NCI-H460 (cell line): Measurements from ENCODE around the gene DYSF. TPM values are rescaled to one million over a fixed set of nuclear protein-coding genes. Genes with fewer than 3 reads are reported as not detected.

Experiments used
- DNase-seq: peaks from one replicate; pipeline ENCODE4 v3.0.0-alpha.2; 2016; ENCODE audit warnings: low read depth; ENCODE audit errors: extremely low read depth
- total RNA-seq: library from RNA; depleted of rRNA; stranded (reverse); fragments of >200 nt; shearing (Covaris generic); gene quantifications from 2 replicates; pipeline ENCODE4 v1.2.3, GENCODE V29; 2014

The DYSF gene
- total RNA-seq, 1 experiment from 2014 or later, result 3.4 TPM

DNA sequence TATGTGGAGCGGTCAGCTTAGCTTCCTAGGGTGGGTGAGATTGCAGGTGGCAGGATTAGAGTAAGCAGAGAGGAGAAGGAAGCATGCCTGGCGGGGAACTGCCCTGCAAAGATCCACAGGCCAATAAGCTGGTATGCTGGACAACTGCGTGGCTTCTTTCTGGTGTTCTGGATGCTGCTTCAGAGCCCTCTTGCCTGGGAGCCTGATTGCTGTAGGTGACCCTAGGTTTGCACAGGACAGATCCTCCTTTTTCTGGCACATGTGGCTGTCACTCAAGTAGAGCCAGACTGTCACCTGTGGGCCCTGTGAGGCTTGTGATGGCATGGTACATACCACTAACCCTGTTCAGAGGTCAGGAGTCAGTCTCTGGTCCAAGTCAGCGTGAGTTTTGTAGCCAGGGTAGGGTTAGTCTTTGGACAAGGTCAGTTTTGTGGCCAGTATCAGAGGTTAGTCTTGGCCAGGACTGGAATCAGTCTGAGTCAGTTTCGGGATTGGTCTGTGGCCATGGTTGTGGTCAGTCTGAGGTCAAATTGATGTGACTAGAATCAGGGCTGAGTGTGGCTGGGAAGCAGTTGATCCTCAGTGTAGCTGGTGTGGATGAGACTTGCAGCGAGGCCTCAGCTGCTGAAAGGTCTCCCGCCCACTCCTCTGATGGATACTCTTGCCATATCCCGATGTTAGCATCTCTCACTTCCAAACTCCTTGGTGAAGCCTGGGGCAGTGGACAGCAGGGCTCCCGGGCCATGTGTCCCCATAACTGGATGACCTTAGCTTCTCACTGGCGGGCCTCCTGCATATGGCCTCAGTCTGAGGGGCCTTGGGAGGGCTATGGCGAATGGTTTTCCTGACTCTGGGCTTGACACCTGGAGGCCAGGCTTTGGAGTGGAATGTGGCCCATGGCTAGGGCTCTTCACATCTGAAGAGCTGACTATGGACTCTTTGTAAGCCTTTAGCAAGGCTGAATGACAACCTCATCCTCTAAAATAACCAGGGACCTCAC, 260.5 kb downstream of the DYSF start:
- no peak for DNase-seq

DNA sequence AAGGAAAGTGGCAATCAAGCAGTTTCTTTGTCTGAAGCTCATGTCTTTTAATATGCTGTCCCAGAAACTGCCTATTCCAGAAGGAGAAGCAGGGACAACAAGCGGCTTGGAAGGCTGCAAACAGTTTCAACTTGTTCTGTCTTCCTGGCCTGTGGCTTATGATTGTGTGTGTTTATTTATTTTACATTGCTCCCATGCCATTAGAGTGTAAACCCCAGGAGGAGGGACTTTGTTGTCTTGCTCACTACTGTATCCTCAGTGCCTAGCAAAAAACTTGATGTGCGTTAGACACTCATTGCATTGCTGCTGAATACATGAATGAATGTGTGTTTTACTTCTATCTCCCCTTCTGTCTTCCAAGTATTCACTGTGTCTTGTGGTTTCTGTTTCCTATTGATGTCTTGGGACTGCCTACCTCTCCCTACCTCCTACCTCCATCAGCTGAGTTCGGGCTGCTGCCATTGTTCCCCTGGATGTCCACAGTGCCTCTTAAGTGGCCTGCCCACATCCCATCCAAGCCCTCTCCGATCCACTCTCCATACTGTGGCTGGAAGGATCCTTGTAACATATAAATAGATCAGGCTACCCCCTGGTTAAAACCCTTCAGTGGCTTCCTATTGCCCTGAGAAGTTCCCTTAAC, 261.4 kb downstream of the DYSF start:
- no peak for DNase-seq

DNA sequence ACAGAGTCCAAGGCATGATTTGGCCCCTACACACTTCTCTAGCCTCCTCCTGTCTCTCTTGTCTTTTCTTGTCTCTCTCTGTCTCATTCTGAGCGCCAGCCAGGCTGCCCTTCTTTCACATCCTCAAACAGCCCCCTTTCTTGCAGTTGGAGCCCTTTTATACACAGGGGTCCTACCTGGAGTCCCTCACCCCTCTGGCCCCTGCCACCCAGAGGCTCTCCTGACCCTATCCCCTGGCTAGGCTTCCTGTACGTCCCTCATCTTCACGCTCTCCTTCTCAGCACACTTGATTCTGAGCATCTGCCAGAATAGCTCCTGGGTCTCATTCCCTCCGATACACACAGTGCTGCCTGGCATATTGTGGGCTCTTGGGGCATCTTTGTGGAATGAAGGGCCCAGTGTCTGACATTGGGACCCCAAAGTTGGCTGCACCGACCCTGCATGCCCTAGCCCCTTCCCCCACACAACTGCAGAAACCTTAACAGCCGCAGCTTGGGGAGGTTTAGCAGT, 261.9 kb downstream of the DYSF start:
- no peak for DNase-seq

DNA sequence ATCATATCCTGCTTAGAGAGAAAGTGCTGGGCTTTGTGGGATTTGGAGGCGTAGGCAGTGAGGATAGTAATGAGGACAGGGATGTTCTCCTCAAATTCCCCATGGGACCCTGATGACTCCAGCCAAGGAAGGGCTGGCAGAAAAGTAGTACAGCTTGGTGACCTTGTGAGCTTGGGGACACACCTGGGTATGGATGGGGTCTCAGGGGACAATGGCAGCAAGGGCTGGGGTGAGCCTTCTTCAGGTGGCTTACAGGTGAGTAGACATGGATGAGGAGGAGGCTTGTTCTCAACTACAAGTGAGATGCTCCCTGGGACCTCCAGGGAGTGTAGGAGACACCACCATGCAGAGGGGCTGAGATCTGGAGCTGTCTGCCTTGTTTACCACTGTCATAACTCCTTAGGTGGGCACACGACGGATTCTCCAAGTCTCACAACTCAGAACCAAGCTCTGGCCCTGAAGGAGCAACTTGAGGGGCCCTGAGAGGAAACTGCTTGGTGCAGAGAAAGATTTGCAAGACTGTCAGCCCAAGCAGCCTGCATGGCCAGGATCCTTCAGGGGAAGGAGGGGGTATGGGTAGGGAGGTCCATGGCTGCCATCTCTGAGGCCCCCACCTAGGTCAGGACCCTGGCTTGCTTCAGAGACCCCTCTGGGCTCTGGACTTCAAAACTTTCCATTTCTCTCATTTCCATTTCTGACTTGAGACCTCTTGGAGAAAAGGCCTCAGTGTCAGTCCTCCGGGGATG, 262.8 kb downstream of the DYSF start:
- no peak for DNase-seq

DNA sequence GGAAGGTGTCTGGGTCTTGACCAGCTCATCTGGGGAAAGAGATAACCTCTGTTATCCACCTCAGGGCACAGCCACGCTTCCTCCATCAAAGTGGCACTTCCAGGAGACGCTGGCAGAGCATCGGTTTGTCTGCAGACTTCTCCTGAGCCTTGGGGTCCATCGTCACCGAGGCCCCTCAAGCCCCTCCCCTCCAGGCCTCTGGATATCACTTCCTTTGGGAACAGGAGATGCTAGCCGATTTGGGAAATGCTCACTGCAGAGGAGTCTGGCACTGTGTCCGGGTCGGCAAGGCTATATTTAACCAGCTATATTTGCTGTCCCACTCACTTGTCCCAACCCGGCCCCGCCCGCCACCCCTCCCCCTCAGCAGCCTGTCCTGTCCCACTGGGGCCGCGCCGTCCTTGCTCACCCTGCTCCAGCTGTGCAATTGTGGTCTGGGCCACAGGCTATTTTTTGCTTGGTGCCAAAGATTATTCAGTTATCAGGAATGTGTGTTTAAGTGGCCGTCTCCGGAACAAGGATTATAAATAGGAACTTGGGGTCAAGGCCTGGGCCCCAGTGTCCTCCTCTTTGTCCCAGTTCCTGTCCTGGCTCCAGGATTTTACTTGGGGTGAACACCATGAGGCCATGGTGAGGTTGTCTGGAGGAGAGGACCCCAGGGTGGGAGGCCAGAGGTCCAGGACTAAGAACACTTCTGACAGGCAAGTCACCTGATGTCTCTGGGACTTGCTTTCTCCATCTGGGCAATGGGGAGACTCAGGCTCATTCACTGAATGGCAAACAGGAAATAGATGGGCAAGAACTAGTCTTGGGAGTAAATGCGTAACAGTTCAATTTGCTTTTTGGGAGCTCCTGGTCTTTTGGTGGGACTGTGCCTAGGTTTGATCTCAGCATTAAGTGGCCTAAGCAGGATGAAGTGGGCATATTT, 263.6 kb downstream of the DYSF start:
- no peak for DNase-seq

DNA sequence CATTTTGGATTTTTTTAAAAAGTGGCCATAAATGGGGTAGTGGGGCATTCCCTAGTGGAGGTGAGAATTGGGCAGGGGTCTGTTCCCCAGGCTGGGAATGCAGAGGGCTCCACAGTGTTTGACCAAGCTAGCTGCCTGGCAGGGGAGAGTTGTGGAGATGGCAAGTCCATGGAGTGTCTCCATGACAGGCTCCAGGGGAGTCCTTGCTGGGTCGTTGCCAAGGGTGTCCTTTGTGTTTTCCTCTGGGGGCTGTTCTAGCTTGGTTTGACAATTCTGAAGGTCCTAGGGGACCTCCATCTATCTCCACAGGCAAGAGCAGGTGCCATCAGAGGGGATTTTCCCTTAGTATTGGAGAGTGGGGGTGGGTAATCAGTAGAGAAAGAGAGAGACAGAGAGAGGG, 265.3 kb downstream of the DYSF start:
- no peak for DNase-seq

DNA sequence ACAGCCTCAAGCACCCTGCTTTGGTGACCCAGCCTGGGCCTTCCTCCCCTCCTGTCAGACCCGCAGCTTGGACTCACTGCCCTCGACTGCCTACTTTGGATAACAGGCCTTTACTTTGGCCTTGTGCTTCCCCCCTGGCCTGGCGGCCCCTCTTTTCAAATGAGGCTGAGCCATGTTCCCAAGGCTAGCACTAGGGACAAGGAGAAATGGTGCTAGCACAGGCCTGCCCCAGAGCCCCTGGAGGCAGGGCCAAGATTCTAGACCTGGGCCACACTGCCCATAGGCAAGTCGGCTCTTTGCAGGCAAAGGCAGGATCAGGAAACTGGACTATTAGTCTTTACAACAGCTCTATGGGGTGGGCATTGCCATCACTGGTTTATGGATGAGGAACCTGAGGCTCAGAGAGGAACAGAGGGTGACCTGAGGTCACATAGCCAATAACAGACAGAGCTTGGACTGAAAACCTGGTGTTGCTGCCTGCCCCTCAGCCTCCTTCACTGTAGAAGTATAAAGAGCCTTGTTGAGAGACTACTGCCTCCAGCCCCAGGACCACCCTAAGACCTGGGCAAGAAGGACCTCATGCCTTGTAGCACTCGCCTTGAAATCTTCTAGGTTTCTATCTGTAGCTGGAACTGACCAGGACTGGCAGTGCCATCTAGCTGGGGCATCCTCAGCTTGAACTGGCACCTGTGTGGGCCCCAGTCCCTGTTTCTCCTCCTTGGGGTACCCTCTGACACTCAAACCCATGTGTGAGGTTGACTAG, 266.3 kb downstream of the DYSF start:
- DNase-seq, result no peak

DNA sequence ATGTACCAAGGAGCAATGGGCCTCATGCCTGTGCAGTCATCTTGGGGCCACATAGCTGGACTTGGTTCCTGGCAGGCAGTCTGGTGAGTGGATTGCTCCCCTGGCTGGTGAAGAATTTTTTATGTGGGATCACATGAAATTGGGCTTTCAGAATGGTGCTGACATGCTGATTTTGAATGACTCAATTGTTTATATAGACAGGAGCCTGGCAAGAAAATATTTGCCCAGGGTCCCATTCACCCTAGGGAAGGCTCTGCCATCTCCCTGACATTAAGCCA, 266.9 kb downstream of the DYSF start:
- DNase-seq, result no peak

DNA sequence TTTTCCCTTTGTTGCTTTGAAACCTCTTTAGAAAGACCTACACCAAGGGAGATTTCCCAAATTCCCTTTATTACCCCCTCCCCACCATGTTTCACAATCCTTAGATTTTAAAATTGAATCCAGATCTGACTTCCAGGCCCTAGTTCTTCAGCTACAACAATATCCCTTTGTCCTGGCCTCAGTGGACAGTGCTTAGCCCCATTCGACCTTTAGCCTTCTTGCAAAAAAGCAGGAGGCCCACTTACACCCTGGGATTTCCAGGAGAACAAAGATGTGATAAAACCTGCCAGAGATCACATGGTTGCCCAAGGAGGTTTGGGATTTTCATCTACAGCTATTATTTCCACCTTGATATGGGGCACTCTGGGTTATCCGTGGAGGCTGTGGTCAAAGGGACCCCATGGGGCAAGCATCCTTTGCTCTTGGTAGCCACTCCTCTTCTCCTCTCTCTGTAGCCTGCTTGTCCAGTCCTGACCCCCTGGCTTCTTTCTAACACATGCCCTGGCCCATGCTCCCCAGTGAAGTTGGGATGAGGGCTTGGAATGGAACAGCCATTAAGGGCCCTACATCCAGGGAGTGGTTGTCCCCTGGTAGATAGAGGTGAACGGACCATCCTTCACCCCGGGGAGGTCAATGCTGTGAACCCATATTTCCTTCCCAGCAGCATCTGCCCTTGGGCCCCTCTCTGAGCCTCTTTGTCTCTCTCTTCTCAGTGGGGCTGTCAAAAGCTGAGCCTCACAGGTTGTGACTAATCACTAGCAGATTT, 267.4 kb downstream of the DYSF start:
- no peak for DNase-seq

DNA sequence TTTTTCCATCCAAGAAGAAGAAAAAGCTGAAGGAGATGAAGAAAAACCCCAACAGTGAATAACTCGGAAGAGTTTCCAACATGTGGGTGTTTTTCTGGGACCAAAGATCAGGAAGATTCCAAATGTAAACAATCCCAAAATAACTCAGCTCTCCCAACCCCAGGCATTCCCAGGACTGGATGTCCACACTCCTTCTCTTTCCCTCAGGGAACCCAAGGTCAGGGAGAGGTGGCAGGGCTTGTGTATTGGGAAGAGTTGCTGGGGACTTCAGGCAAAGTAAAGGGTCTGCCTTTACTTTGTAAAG, 268.0 kb downstream of the DYSF start:
- DNase-seq, result no peak

DNA sequence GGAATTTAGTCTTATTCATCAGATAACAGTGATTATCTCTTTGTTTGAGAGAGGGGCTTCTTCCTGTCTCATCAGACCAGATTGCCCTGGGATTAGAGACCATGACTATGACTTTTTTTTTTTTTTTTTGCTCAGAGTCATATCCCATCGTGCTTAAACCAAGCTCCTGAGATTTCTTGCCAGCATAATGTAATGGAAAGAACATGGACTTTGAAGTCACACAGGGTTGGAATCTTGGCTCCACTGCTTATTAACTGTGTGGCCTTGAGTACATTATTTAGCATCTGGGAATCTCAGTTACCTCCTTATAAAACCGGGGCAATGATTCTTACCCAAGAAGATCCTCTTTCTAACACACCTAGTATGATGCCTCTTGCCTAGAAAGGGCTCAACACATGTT, 268.3 kb downstream of the DYSF start:
- no peak for DNase-seq

DNA sequence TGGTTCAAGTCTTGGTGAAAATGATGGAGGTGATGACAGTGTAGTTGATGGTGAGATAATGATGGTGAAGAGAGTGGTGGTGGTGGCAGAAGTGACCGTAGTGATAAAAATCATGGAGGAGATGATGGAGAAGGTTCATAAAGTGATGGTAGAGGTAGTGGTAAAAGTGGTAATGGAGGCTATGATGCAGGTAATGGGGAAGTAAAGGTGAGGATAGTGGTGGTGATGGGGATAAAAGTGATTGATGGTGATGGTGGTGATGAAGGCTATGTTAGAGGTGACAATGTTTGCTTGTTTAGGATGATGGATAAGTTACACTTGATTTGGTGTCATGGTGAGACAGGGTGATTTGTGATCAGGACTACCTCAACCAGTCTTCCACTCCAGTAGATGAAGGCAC, 268.9 kb downstream of the DYSF start:
- no peak for DNase-seq

DNA sequence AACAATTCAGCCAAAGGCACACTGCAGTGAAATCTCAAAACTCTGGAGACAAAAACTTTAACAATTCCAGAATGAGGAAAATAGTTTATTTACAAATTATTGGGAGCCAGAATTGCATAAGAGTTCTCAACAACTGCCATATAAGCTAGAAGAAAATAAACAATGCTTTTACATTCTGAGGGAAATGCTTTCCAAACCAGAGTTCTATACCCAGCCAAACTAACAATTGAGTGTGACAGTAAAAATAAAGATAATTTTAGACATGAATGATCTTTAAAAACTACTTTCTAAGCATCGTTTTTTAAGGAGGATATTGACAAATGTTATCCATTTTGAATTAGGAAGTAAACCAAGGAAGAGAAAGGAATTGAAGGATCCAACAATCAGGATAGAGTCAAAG, 271.4 kb downstream of the DYSF start:
- no peak for DNase-seq

DNA sequence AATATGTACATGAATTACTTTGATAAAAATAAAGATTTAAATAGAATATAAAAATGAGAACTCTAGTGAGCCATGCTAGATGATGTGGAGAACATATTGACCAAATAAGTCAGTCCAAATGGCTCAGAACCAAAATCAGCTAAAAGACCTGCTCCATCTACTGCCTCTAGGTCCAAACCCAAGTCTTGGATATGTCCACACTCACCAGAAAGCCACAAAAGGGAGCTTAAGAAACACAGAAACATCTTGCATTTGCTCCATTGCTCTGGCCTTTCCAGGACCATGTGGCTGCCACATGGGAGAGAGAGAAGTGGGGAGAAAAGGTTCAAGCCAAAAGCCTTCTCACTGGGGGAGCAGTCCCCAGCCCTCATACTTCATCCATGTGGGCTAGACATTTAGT, 272.5 kb downstream of the DYSF start:
- no peak for DNase-seq

DNA sequence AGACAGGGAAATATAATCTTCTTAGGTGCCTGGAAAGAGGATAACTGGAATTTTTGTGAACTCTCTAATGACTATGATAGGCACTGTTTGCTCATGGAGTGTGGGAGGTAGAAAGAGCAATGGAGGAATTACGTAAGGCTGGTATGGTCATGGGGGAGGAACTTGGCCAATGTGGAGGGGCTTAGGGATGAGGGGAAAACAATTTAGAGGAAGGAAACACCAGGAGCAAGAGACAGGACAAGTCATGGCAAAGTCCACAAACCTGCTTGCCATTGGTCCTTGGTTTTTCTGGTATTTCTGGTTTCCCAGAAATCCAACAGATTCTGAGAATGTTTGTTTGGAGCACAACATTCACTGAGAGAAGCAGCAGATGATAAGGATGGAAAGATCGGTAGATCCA, 274.2 kb downstream of the DYSF start:
- DNase-seq, result no peak

DNA sequence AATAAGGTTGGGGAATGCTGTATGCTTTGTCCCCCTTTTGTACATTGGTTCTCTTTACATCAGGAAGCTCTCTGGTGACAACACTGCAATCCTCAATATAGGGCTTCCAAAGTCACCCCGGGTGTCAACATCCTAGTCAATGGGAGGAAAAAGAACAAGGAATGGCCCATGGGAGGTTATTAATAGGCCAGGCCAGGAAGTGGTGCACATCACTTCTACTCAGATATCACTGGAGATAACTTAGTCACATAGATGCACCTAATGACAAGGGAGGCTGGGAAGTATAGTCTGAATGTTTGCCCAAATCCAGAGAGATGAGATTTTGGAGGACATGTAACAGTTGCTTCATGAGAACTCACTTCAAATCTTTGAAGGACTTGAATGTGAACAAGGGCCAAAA, 274.7 kb downstream of the DYSF start:
- DNase-seq, result no peak

DNA sequence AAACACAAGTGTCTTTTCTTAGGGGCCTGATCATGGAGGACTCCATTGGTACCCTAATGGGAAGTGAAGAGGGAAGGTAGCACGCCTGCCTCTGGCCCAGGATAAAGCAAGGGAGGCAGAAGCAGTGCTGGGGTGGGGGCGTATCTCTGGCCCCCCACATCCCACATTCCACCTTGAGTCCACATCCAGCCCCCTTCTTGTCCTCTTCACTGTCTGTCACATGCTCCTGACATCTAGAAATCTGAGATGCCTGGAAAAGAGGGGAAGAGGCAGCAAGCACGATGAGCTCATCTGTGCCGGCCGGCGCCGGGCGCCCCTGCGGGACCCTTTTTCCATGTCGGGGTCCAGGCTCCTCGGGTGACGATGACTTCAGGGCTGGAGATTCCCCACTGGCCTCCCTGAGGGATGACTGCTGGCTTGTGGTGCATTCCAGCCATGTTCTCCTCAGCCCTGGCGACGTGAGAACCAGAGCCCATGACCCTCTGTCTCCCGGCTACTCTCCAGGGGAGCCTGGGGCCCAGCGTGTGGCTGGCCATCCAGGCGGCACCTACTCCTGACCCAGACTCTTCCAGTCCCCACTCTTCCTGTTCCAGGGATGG, 277.5 kb downstream of the DYSF start:
- no peak for DNase-seq

DNA sequence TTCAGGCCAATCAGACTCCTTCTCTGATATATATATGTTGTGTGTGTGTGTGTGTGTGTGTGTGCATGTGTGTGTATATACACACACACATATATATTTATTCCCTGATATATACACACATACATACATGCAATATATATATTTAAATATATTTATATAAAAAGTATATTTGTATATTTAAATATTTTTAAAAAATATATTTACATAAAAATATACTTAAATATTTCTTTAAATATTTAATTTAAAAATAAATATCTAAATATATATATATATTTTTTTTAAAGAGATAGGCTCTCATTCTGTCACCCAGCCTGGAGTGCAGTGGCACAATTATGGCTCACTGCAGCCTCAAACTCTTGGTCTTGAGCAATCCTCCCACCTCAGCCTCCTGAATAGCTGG, 281.3 kb downstream of the DYSF start:
- no peak for DNase-seq

DNA sequence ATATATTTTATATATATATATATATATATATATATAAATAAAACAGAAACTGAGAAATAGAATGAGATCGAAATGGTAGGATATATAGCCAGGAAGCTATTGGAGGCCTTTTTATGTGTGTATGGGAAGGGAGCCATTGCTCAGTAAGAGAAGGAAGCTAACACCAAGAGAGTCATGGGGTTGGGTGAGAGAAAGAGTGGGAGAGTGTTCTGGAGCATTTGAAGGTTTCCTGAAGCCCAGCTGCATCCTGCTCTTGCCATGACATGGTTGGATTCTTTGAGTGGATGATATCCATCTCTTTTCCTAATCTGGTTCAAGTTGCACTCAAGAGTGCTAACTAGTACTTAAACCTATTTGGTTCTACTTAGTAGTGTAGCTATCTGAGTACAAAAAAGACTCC, 282.3 kb downstream of the DYSF start:
- DNase-seq, result no peak
